ENCODE data around the gene GP1BA. TPM values are rescaled to one million over a fixed set of nuclear protein-coding genes. Genes with fewer than 3 reads are reported as not detected.
"Not testable (repeated sequence)": the region's sequence is repeated elsewhere in the genome, so short reads cannot be mapped to it uniquely, and the experiment has no call there.

The GP1BA gene
- polyA plus RNA-seq, 1 donor from 2014 or later: not detected

DNA sequence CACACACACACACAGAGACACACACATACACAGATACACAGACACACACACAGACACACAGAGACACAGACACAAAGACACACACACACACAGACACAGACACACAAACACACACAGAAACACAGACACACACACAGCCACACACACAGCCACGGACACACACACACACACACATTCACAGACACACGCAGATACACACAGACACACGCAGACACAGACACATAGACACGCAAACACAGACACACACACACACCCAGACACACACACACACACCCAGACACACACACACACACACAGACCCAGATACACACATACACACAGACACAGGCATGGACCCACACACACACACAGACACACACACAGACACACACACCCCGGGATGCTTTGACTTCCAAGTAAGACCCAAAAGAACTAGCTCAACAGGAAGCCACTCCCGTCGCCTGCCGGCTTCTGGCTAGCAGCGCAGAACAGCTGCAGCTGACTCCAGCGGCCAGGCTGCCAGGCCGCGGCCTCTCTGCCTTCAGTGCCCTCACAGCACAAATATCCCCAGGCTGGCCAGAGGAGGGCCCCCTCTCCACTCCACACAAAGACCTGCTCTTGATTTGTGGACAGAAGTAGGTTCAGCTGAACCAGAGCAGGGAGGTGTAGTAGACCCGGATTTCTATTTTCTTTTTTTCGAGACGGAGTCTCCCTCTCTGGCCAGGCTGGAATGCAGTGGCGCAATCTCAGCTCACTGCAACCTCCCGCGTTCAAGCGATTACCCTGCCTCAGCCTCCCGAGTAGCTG lies 23.2 kb upstream of the GP1BA start:
- no peak overlapping the region for H3K27ac ChIP-seq (ENCODE audit: low read length)
- no peaks in the 10 kb centered on the region for H3K9me3 ChIP-seq (ENCODE audit: low read length)
- no peak overlapping the region for H3K9ac ChIP-seq (ENCODE audit: low read length)
- no peak overlapping the region for H2AFZ ChIP-seq (ENCODE audit: low read depth, low read length)
- TF ChIP-seq, protein P1, sequence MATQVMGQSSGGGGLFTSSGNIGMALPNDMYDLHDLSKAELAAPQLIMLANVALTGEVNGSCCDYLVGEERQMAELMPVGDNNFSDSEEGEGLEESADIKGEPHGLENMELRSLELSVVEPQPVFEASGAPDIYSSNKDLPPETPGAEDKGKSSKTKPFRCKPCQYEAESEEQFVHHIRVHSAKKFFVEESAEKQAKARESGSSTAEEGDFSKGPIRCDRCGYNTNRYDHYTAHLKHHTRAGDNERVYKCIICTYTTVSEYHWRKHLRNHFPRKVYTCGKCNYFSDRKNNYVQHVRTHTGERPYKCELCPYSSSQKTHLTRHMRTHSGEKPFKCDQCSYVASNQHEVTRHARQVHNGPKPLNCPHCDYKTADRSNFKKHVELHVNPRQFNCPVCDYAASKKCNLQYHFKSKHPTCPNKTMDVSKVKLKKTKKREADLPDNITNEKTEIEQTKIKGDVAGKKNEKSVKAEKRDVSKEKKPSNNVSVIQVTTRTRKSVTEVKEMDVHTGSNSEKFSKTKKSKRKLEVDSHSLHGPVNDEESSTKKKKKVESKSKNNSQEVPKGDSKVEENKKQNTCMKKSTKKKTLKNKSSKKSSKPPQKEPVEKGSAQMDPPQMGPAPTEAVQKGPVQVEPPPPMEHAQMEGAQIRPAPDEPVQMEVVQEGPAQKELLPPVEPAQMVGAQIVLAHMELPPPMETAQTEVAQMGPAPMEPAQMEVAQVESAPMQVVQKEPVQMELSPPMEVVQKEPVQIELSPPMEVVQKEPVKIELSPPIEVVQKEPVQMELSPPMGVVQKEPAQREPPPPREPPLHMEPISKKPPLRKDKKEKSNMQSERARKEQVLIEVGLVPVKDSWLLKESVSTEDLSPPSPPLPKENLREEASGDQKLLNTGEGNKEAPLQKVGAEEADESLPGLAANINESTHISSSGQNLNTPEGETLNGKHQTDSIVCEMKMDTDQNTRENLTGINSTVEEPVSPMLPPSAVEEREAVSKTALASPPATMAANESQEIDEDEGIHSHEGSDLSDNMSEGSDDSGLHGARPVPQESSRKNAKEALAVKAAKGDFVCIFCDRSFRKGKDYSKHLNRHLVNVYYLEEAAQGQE (IDR thresholded peaks at IDR 0.05; ENCODE audit: borderline replicate concordance): no peak
- TF ChIP-seq MXI1 (conservative IDR thresholded peaks at IDR 0.05; ENCODE audit: poor library complexity, severe bottlenecking) (no peak), POLR2AphosphoS5 (IDR thresholded peaks at IDR 0.05) (no peak), TAF1 (IDR thresholded peaks at IDR 0.05; ENCODE audit: low read depth) (no peak), RAD21 (conservative IDR thresholded peaks at IDR 0.05) (peak; percentile 66), EZH2 (IDR thresholded peaks at IDR 0.05; ENCODE audit: borderline replicate concordance, insufficient read depth, low read length, poor library complexity, severe bottlenecking) (no peak), EP300 (conservative IDR thresholded peaks at IDR 0.05; ENCODE audit: poor library complexity, severe bottlenecking) (no peak), SMC3 (conservative IDR thresholded peaks at IDR 0.05; ENCODE audit: poor library complexity) (peak; percentile 69)
- TF ChIP-seq, protein P2, sequence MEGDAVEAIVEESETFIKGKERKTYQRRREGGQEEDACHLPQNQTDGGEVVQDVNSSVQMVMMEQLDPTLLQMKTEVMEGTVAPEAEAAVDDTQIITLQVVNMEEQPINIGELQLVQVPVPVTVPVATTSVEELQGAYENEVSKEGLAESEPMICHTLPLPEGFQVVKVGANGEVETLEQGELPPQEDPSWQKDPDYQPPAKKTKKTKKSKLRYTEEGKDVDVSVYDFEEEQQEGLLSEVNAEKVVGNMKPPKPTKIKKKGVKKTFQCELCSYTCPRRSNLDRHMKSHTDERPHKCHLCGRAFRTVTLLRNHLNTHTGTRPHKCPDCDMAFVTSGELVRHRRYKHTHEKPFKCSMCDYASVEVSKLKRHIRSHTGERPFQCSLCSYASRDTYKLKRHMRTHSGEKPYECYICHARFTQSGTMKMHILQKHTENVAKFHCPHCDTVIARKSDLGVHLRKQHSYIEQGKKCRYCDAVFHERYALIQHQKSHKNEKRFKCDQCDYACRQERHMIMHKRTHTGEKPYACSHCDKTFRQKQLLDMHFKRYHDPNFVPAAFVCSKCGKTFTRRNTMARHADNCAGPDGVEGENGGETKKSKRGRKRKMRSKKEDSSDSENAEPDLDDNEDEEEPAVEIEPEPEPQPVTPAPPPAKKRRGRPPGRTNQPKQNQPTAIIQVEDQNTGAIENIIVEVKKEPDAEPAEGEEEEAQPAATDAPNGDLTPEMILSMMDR (IDR thresholded peaks at IDR 0.05; ENCODE audit: poor library complexity, severe bottlenecking): peak; percentile 74
- no peak overlapping the region for H3K4me3 ChIP-seq (ENCODE audit: low read length)
- no peaks in the 10 kb centered on the region for H4K20me1 ChIP-seq (ENCODE audit: insufficient read depth)
- H3F3A ChIP-seq (ENCODE audit: insufficient read depth, low read length, poor library complexity, severe bottlenecking): no peaks in the 10 kb centered on the region
- H3K27me3 ChIP-seq (ENCODE audit: insufficient read depth, low read depth, low read length): no peaks in the 10 kb centered on the region
- H3K4me2 ChIP-seq (ENCODE audit: low read length): no peak overlapping the region
- no peaks in the 10 kb centered on the region for H3K9me2 ChIP-seq (ENCODE audit: insufficient read depth, low read length)
- no peaks in the 10 kb centered on the region for H3K36me3 ChIP-seq (ENCODE audit: insufficient read depth, low read length)
- no peaks in the 10 kb centered on the region for H3K79me2 ChIP-seq (replicated peaks; ENCODE audit: insufficient read depth, low read length)

DNA sequence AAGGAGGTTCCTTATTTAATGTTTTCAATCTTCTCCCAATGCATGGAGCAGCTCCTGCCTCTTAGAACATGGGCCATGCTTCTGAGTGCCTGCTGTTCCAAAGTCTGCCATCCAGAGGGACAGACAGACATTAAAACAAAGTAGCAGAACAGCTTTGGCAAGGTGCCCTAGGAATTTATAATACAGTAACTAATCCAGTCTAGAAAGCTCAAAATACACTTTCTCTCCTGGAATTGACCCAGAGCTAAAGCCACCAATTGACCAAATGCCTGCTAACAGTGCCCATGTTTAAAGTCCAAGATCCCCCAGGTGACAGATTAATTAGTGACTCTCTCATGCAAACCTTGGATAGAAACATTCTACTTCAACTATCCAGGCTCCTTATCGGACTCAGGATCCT lies 18.1 kb upstream of the GP1BA start:
- Histone ChIP-seq H3K27me3 (ENCODE audit: insufficient read depth, low read depth, low read length) (no peaks in the 10 kb centered on the region), H3K27ac (ENCODE audit: low read length) (no peak overlapping the region), H4K20me1 (ENCODE audit: insufficient read depth) (no peaks in the 10 kb centered on the region), H3K4me2 (ENCODE audit: low read length) (no peak overlapping the region), H3F3A (ENCODE audit: insufficient read depth, low read length, poor library complexity, severe bottlenecking) (no peaks in the 10 kb centered on the region), H3K36me3 (ENCODE audit: insufficient read depth, low read length) (no peaks in the 10 kb centered on the region), H2AFZ (ENCODE audit: low read depth, low read length) (no peak overlapping the region), H3K9ac (ENCODE audit: low read length) (no peak overlapping the region), H3K9me3 (ENCODE audit: low read length) (no peaks in the 10 kb centered on the region), H3K4me3 (ENCODE audit: low read length) (no peak overlapping the region), H3K79me2 (replicated peaks; ENCODE audit: insufficient read depth, low read length) (no peaks in the 10 kb centered on the region), H3K9me2 (ENCODE audit: insufficient read depth, low read length) (no peaks in the 10 kb centered on the region)
- TF ChIP-seq, protein P2 (IDR thresholded peaks at IDR 0.05; ENCODE audit: poor library complexity, severe bottlenecking): no peak
- TF ChIP-seq EP300 (conservative IDR thresholded peaks at IDR 0.05; ENCODE audit: poor library complexity, severe bottlenecking) (no peak), POLR2AphosphoS5 (IDR thresholded peaks at IDR 0.05) (no peak), MXI1 (conservative IDR thresholded peaks at IDR 0.05; ENCODE audit: poor library complexity, severe bottlenecking) (no peak), EZH2 (IDR thresholded peaks at IDR 0.05; ENCODE audit: borderline replicate concordance, insufficient read depth, low read length, poor library complexity, severe bottlenecking) (no peak), TAF1 (IDR thresholded peaks at IDR 0.05; ENCODE audit: low read depth) (no peak), SMC3 (conservative IDR thresholded peaks at IDR 0.05; ENCODE audit: poor library complexity) (no peak), RAD21 (conservative IDR thresholded peaks at IDR 0.05) (no peak)
- TF ChIP-seq, protein P1 (IDR thresholded peaks at IDR 0.05; ENCODE audit: borderline replicate concordance): no peak

DNA sequence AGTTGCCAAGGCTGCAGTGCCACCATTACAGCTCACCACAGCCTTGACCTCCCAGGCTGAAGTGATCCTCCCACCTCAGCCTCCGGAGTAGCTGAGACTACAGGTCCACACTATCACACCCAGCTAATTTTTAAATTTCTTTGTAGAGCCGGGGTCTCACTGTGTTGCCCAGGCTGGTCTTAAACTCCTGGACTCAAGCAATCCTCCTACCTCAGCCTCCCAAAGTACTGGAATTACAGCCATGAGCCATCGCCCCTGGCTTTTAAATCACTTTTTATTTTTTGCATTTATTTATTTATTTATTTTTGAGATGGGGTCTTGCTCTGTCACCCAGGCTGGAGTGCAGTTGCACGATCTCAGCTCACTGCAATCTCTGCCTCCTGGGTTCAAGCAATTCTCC lies 17.5 kb upstream of the GP1BA start:
- H3K27me3 ChIP-seq (ENCODE audit: insufficient read depth, low read depth, low read length); H4K20me1 ChIP-seq (ENCODE audit: insufficient read depth): not testable (repeated sequence)

More for the DNA sequence above, 17.5 kb upstream of the GP1BA start:
- not testable (repeated sequence) for H3K9me2 ChIP-seq (ENCODE audit: insufficient read depth, low read length); H3K4me2 ChIP-seq (ENCODE audit: low read length); H3K4me3 ChIP-seq (ENCODE audit: low read length); H2AFZ ChIP-seq (ENCODE audit: low read depth, low read length); H3K36me3 ChIP-seq (ENCODE audit: insufficient read depth, low read length); H3K27ac ChIP-seq (ENCODE audit: low read length); H3K9me3 ChIP-seq (ENCODE audit: low read length); H3F3A ChIP-seq (ENCODE audit: insufficient read depth, low read length, poor library complexity, severe bottlenecking); H3K79me2 ChIP-seq (replicated peaks; ENCODE audit: insufficient read depth, low read length); H3K9ac ChIP-seq (ENCODE audit: low read length)
